22Rv1 (cell line): ENCODE measurements around the gene SYNDIG1.

ENCODE experiments used
- H3K27ac ChIP-seq: fragments of 450-650 bp; 2 replicates; pipeline ENCODE4 v1.5.1; 2017
- ZFX ChIP-seq: fragments of 450-650 bp; IDR thresholded peaks from 2 replicates; pipeline ENCODE4 v1.6.1; 2017; ENCODE audit warnings: antibody characterized with exemption, borderline replicate concordance
- TF ChIP-seq, protein P1 (sequence below): fragments of 450-650 bp; IDR thresholded peaks from 2 replicates; pipeline ENCODE4 v1.5.1; 2017; ENCODE audit warnings: mild to moderate bottlenecking

The SYNDIG1 gene

DNA sequence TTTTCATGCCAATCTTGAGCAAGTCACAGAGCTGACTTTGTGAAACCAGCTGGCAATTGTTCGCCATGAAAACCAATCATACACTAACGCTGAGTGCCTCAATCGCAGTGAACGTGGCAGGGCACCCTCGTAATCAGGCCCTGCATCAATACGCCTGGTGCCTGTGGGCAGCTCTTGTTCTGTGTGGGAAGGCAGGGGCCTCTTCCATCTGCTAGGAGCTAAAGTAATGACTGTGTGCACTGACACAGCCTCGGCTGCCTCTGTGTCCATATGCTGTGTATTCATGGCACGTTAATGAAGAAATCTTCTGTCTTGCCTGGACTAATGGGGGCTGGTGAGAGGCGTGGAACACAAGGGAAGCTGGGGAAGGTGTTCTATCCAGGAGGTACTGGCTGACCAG is 27.8 kb upstream of the SYNDIG1 start:
- TF ChIP-seq, protein P1, sequence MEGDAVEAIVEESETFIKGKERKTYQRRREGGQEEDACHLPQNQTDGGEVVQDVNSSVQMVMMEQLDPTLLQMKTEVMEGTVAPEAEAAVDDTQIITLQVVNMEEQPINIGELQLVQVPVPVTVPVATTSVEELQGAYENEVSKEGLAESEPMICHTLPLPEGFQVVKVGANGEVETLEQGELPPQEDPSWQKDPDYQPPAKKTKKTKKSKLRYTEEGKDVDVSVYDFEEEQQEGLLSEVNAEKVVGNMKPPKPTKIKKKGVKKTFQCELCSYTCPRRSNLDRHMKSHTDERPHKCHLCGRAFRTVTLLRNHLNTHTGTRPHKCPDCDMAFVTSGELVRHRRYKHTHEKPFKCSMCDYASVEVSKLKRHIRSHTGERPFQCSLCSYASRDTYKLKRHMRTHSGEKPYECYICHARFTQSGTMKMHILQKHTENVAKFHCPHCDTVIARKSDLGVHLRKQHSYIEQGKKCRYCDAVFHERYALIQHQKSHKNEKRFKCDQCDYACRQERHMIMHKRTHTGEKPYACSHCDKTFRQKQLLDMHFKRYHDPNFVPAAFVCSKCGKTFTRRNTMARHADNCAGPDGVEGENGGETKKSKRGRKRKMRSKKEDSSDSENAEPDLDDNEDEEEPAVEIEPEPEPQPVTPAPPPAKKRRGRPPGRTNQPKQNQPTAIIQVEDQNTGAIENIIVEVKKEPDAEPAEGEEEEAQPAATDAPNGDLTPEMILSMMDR = no peak
- no peak for TF ChIP-seq ZFX
- H3K27ac ChIP-seq = no peak overlapping the region

DNA sequence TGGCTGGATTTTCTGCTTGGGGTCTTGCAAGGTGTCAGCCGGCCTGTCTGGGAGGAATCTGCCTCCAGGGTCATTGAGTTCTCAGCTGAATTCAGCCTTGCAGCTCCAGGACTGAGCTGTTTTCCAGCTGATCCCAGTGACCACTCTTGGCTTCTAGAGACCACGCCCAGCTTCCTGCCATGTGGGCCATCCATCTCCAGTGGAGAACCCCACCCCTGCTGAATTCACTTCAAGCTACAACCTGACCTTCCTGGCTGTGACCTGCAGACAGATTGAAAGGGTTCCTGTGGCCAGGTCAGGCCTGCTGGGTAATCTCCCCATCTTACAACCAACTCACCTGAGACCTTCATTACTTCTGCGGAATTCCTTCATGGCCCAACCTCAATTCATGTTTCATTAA is 26.5 kb upstream of the SYNDIG1 start:
- TF ChIP-seq, protein P1 = no peak
- no peak for TF ChIP-seq ZFX
- H3K27ac ChIP-seq = no peak overlapping the region

DNA sequence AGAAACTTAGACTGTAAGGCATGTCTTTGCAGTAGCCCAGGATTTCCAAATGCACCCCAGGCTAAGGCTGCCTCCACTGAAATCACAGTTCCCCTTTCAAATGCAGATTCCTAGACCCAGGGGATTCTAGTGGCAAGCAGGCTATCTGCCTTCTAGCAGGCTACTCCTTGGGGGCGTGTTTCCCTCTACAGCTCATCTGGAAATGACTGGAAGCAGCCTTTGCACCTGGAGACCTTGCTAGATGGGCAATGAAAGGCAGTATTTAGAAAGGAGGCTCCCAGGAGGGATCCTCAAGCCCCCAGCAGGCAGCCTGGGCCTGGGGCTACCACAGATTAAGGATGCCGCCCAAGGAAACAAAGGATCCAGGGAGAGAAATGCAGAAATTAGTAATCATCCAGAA is 26.0 kb upstream of the SYNDIG1 start:
- TF ChIP-seq, protein P1 = no peak
- no peak for TF ChIP-seq ZFX
- H3K27ac ChIP-seq = no peak overlapping the region

DNA sequence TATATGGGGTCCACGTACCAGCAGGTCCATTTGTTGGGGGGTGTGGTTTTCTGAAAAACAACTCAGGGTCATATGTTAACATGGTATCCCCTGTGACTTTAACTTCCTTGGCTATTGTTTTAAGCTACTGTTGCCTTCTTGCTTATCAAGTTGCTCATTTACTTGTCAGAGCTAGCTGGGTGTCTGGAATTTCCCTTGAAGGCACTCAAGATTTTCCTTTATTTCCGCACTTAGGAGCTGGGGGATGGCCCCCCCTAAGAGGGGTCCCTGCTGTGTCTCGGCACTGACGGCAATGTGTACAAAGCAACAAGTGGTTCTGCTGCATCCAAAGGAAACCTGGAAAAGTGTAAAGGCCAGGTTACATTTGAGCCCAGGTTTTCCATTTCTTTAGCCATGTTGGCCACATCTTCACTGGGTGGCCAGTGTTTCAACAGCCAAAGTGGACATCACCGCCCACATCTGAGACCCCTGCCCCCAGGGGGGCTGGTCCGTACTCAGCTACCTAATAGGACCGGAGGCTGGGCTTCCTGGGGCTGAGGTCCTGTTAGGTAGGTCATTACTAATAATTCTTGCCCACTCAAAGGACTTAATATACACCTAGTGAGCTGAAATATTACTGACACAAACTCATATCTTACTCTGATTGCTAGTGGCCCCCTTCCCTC is 24.8 kb upstream of the SYNDIG1 start:
- TF ChIP-seq ZFX = no peak
- TF ChIP-seq, protein P1 = no peak
- H3K27ac ChIP-seq = no peak overlapping the region

DNA sequence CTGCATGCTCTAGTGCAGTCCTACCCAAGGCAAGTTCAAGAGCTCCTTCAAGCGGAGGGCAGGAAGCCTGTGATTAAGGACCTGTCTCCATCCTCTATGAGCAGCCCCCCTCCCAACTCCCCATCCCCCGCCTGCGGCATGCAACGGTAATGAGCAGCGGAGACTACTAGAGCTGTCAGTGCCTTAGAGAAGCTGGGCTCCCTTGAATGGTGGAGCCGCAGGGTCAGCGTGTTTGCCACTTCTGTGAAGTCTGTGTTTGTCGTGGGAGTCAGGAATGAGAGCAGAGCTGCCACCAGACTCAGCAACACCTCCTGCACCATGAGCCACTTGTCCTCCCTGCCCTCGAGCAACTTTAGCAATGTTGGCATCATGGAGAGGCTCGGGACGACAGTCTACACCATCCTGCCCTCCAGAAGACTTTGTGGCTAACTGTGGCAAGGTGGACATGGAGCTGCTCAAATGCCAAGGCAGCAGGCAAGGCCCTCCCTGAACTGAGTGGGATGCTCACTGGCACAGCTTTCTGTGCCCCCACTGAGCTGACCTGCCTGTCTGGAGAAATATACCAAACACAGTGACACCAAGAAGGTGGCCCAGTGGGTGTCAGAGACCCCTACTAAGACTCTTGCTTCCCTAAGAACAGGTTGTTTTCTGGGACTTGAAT is 23.8 kb upstream of the SYNDIG1 start:
- TF ChIP-seq, protein P1 = no peak
- no peak for TF ChIP-seq ZFX
- H3K27ac ChIP-seq = no peak overlapping the region

DNA sequence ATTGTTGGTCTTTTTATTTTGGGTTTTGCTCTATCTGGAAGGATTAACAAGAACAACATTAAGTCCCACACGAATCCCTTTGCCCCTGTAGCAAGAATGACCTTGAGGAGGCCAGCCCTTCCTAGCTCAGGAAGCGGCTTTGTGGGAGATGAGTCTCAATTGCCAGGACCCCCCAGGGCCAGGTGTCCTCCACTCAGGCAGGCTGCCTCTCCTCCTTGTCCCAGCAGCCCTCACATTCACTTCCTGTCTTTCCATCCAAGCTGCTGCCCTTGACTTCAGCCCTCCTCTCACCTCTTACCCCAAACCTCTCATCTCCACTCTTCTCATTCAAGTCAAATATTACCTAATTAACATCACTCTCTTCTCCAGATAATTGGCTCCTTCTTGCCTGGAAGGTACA is 22.6 kb upstream of the SYNDIG1 start:
- TF ChIP-seq ZFX = no peak
- TF ChIP-seq, protein P1 = no peak

DNA sequence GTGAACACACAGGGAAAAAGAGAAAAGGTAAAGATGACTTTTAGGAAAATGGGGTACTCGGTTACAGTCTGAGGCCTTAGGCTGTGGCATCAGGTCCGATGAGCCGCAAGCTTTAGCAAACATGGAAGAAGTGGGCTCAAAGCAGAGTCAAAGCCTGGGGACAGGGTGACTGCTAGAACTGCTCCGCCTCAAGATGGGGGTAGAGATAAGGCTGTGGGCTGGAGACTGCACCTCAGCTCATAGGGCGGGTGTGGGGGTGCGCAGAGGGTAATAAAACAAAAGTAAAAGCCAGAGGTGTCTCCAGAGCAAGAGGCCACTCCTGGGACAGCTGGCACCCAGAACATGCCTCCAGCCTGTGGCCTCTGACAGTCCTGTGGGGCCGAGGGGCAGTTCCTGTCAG is 21.3 kb upstream of the SYNDIG1 start:
- H3K27ac ChIP-seq = no peak overlapping the region
- TF ChIP-seq ZFX = no peak
- TF ChIP-seq, protein P1 = no peak

More for the DNA sequence above, 22.6 kb upstream of the SYNDIG1 start:
- no peak overlapping the region for H3K27ac ChIP-seq
